Smooth muscle cell (in vitro differentiated cells): Measurements from ENCODE around the gene LDAF1. TPM values are rescaled to one million over a fixed set of nuclear protein-coding genes. Genes with fewer than 3 reads are reported as not detected.

Experiments
- DNase-seq: peaks from one replicate; lab custom pipeline; 2025; ENCODE audit not compliant: unreplicated experiment; lab: John Stamatoyannopoulos, UW
- H2AFZ ChIP-seq: fragments of 200-600 bp; sonication (generic); 2 replicates; pipeline ENCODE4 v1.6.0; 2016; ENCODE audit warnings: antibody characterized with exemption, low read depth, mild to moderate bottlenecking
- H3F3A ChIP-seq: fragments of 200-600 bp; sonication (generic); 2 replicates; pipeline ENCODE4 v1.6.0; 2017; ENCODE audit warnings: antibody characterized with exemption, low read depth
- H3K27ac ChIP-seq: fragments of 200-600 bp; sonication (generic); 2 replicates; pipeline ENCODE4 v1.5.1; 2016; ENCODE audit warnings: low read depth, mild to moderate bottlenecking
- H3K27me3 ChIP-seq: fragments of 200-600 bp; sonication (generic); 2 replicates; pipeline ENCODE4 v1.6.1; 2016; ENCODE audit warnings: low read depth, mild to moderate bottlenecking
- H3K36me3 ChIP-seq: fragments of 200-600 bp; sonication (generic); 2 replicates; pipeline ENCODE4 v1.5.1; 2016; ENCODE audit warnings: low read depth
- H3K4me1 ChIP-seq: fragments of 200-600 bp; sonication (generic); 2 replicates; pipeline ENCODE4 v1.5.1; 2016; ENCODE audit warnings: low read depth
- H3K4me2 ChIP-seq: fragments of 200-600 bp; sonication (generic); 2 replicates; pipeline ENCODE4 v1.6.0; 2016; ENCODE audit warnings: mild to moderate bottlenecking
- H3K4me3 ChIP-seq: fragments of 200-600 bp; sonication (generic); 2 replicates; pipeline ENCODE4 v1.5.1; 2016; ENCODE audit warnings: mild to moderate bottlenecking
- H3K79me2 ChIP-seq: fragments of 200-600 bp; sonication (generic); 2 replicates; pipeline ENCODE4 v1.6.0; 2016; ENCODE audit warnings: low read depth, mild to moderate bottlenecking
- H3K9ac ChIP-seq: fragments of 200-600 bp; sonication (generic); 2 replicates; pipeline ENCODE4 v1.6.0; 2016; ENCODE audit warnings: low read depth
- H3K9me3 ChIP-seq: fragments of 200-600 bp; sonication (generic); replicated peaks from 2 replicates; pipeline ENCODE4 v1.5.1; 2016; ENCODE audit warnings: low read depth
- H4K20me1 ChIP-seq: fragments of 200-600 bp; sonication (generic); 2 replicates; pipeline ENCODE4 v1.6.0; 2016; ENCODE audit warnings: low read depth
- CTCF ChIP-seq: fragments of 200-600 bp; sonication (generic); IDR thresholded peaks from 2 replicates; pipeline ENCODE4 v1.5.1; 2017; ENCODE audit warnings: borderline replicate concordance, mild to moderate bottlenecking, antibody characterized with exemption; ENCODE audit not compliant: insufficient read depth, poor library complexity, severe bottlenecking
- WGBS: methylation state at CpG from one replicate; pipeline ENCODE4 v1.1.7; 2016; ENCODE audit warnings: low lambda C conversion rate; 5-methylcytosine and 5-hydroxymethylcytosine counted together
- polyA plus RNA-seq: library from polyadenylated mRNA; unstranded; fragments of >200 nt; fragmentation: Nextera tagmentation; extraction: Ambion mirVana; gene quantifications from 2 replicates; pipeline ENCODE4 v1.2.1, GENCODE V29; 2016
- total RNA-seq: library from RNA; depleted of rRNA; stranded (reverse); fragments of >200 nt; gene quantifications from 2 replicates; pipeline ENCODE4 v1.2.3, GENCODE V29; 2014

LDAF1 gene
- total and polyA plus RNA-seq, 2 experiments from 2014 or later, result 16.2 to 21.0 TPM

- no peak for DNase-seq
- no peak overlapping the region for H3K9ac ChIP-seq
Measured at GRCh38 chr16:21184834-21185233, 26.4 kb downstream of the LDAF1 start.

GRCh38 chr16:21185659-21186325, 27.3 kb downstream of the LDAF1 start:
- H3K9me3 ChIP-seq, result no peaks in the 10 kb centered on the region
- no peak overlapping the region for H3K4me3 ChIP-seq
- no peak overlapping the region for H3K9ac ChIP-seq
- H3K4me2 ChIP-seq, result no peak overlapping the region
- H4K20me1 ChIP-seq, result no peaks in the 10 kb centered on the region
- H3K27ac ChIP-seq, result no peak overlapping the region
- WGBS, result 93% methylated on average over 12 of the region's 12 CpGs
- H3K79me2 ChIP-seq, result no peaks in the 10 kb centered on the region
- no peaks in the 10 kb centered on the region for H3F3A ChIP-seq
- no peaks in the 10 kb centered on the region for H3K4me1 ChIP-seq
- DNase-seq, result no peak
- H3K36me3 ChIP-seq, result peaks cover 8% of the 10 kb centered on the region
- H3K27me3 ChIP-seq, result no peaks in the 10 kb centered on the region
- no peak for TF ChIP-seq CTCF
- H2AFZ ChIP-seq, result no peak overlapping the region

More at GRCh38 chr16:21184834-21185233, 26.4 kb downstream of the LDAF1 start:
- Histone ChIP-seq H2AFZ (no peak overlapping the region), H3K27ac (no peak overlapping the region), H3K79me2 (no peaks in the 10 kb centered on the region), H3K4me3 (no peak overlapping the region), H3K4me2 (no peak overlapping the region), H3K9me3 (no peaks in the 10 kb centered on the region), H3K4me1 (no peaks in the 10 kb centered on the region), H3K27me3 (no peaks in the 10 kb centered on the region), H3K36me3 (peaks cover 10% of the 10 kb centered on the region), H3F3A (no peaks in the 10 kb centered on the region), H4K20me1 (no peaks in the 10 kb centered on the region)
- TF ChIP-seq CTCF, result no peak
- WGBS, result 83% methylated on average over 3 of the region's 3 CpGs

GRCh38 chr16:21186326-21186691, 27.8 kb downstream of the LDAF1 start:
- Histone ChIP-seq H3K4me1 (no peaks in the 10 kb centered on the region), H3K27ac (no peak overlapping the region), H3K9ac (no peak overlapping the region), H3K9me3 (no peaks in the 10 kb centered on the region), H3K36me3 (peaks cover 3% of the 10 kb centered on the region), H4K20me1 (no peaks in the 10 kb centered on the region), H3F3A (no peaks in the 10 kb centered on the region), H3K4me3 (no peak overlapping the region), H2AFZ (no peak overlapping the region), H3K79me2 (no peaks in the 10 kb centered on the region), H3K27me3 (no peaks in the 10 kb centered on the region), H3K4me2 (no peak overlapping the region)
- no peak for DNase-seq
- no peak for TF ChIP-seq CTCF
- 60% methylated on average over 4 of the region's 4 CpGs for WGBS

- H3K4me3 ChIP-seq, result no peak overlapping the region
- H2AFZ ChIP-seq, result no peak overlapping the region
- no peaks in the 10 kb centered on the region for H3K9me3 ChIP-seq
- no peak overlapping the region for H3K9ac ChIP-seq
- no peaks in the 10 kb centered on the region for H4K20me1 ChIP-seq
- no peak for DNase-seq
- 97% methylated on average over 5 of the region's 5 CpGs for WGBS
- no peak for TF ChIP-seq CTCF
- no peak overlapping the region for H3K27ac ChIP-seq
- H3K79me2 ChIP-seq, result no peaks in the 10 kb centered on the region
- no peaks in the 10 kb centered on the region for H3K4me1 ChIP-seq
- H3F3A ChIP-seq, result no peaks in the 10 kb centered on the region
- no peak overlapping the region for H3K4me2 ChIP-seq
- no peaks in the 10 kb centered on the region for H3K27me3 ChIP-seq
- no peaks in the 10 kb centered on the region for H3K36me3 ChIP-seq
Measured at GRCh38 chr16:21189311-21189710, 30.8 kb downstream of the LDAF1 start.
